GM12878 (cell line): ENCODE data around the gene MATN3. TPM values are rescaled to one million over a fixed set of nuclear protein-coding genes. Genes with fewer than 3 reads are reported as not detected.

Experiments
- ATAC-seq: fragments of 200-7000 bp; cut with Tn5 transposase; 3 replicates; pipeline ENCODE4 v1.9.1; 2020; ENCODE audit warnings: mild to moderate bottlenecking, moderate library complexity
- BruUV-seq: library from RNA; stranded (reverse); fragments of 400-500 nt; replicated peaks from 2 replicates; lab custom pipeline; 2021; lab: Mats Ljungman, UMichigan
- CTCF ChIA-PET: fragments of 300-600 bp; sonication (Branson Sonifier 250); formaldehyde crosslinking; extraction: SDS; loops from one replicate; lab custom pipeline; 2021; ENCODE audit warnings: inconsistent platforms; lab: Yijun Ruan, JAX
- POLR2A ChIA-PET: fragments of 350-600 bp; formaldehyde crosslinking; extraction: SDS; loops from one replicate; lab custom pipeline; 2021; ENCODE audit warnings: inconsistent platforms; lab: Charles Lee
- RAD21 ChIA-PET: fragments of 300-600 bp; sonication (Branson Sonifier 250); formaldehyde crosslinking; loops from one replicate; lab custom pipeline; 2023; ENCODE audit warnings: antibody characterized with exemption; ENCODE audit not compliant: unreplicated experiment; lab: Charles Lee
- SMC1A ChIA-PET: fragments of 300-600 bp; sonication (Branson Sonifier 250); formaldehyde crosslinking; loops from one replicate; lab custom pipeline; 2023; ENCODE audit not compliant: unreplicated experiment, uncharacterized antibody; lab: Charles Lee
- DNase-seq: peaks from one replicate; pipeline ENCODE4 v3.0.0-alpha.2; 2011; ENCODE audit warnings: low read depth, low spot score
- FAIRE-seq: peaks from 3 replicates; lab custom pipeline; 2011; peaks lifted over from hg19 to GRCh38; lab: Jason Lieb, UNC
- H2AFZ ChIP-seq: 2 replicates; pipeline ENCODE4 v1.6.0; 2011; ENCODE audit warnings: low read depth, low read length, control low read depth; ENCODE audit not compliant: control insufficient read depth
- H3K27ac ChIP-seq: 2 replicates; pipeline ENCODE4 v1.5.1; 2011; ENCODE audit warnings: control low read depth; ENCODE audit not compliant: control insufficient read depth, insufficient read depth
- H3K27me3 ChIP-seq, 2 experiments: replicated peaks in 1 of 2; 2 replicates each; pipeline versions ENCODE4 v1.6.0 to v1.6.1; 2011; ENCODE audit warnings: low read length in 1 of 2; ENCODE audit not compliant: control insufficient read depth in 2 of 2, insufficient read depth in 2 of 2
- H3K36me3 ChIP-seq, 2 experiments: 2 replicates each; pipeline ENCODE4 v1.5.1; 2011; ENCODE audit warnings: low read length in 1 of 2; ENCODE audit not compliant: control insufficient read depth in 2 of 2, insufficient read depth in 2 of 2
- H3K4me1 ChIP-seq: 2 replicates; pipeline ENCODE4 v1.6.1; 2011; ENCODE audit warnings: mild to moderate bottlenecking, low read length, moderate library complexity, mixed read lengths; ENCODE audit not compliant: control insufficient read depth, insufficient read depth
- H3K4me2 ChIP-seq: 2 replicates; pipeline ENCODE4 v1.6.0; 2011; ENCODE audit warnings: control low read depth; ENCODE audit not compliant: control insufficient read depth, insufficient read depth
- H3K4me3 ChIP-seq: fragments of 200-600 bp; sonication (generic); 2 replicates; pipeline ENCODE4 v1.5.1; 2016
- H3K79me2 ChIP-seq: 2 replicates; pipeline ENCODE4 v1.6.0; 2011; ENCODE audit warnings: low read length; ENCODE audit not compliant: control insufficient read depth, insufficient read depth
- H3K9ac ChIP-seq: 2 replicates; pipeline ENCODE4 v1.8.0; 2011; ENCODE audit warnings: low read length, control low read depth, mixed read lengths; ENCODE audit not compliant: control insufficient read depth, insufficient read depth
- H3K9me3 ChIP-seq: replicated peaks from 3 replicates; pipeline ENCODE4 v1.5.1; 2011; ENCODE audit warnings: mild to moderate bottlenecking, low read length; ENCODE audit not compliant: control insufficient read depth, insufficient read depth
- H4K20me1 ChIP-seq: 2 replicates; pipeline ENCODE4 v1.6.0; 2011; ENCODE audit not compliant: control insufficient read depth, insufficient read depth
- BHLHE40 ChIP-seq, 2 experiments: fragments of 450-650 bp in 1 of 2; IDR thresholded peaks; 2 replicates each; pipeline ENCODE4 v1.6.1; 2011 to 2017; ENCODE audit warnings: low read depth in 2 of 2, borderline replicate concordance in 1 of 2, improper control_type of control experiment in 1 of 2, low read length in 1 of 2, mild to moderate bottlenecking in 1 of 2
- CHD1 ChIP-seq: IDR thresholded peaks from 2 replicates; pipeline ENCODE4 v1.6.1; 2012; ENCODE audit warnings: low read depth, low read length, improper control_type of control experiment
- EGR1 ChIP-seq, 2 experiments: IDR thresholded peaks; 1 replicate in 1 of 2; 2 replicates in 1 of 2; pipeline ENCODE4 v1.6.1; 2011 to 2012; ENCODE audit warnings: low read depth in 2 of 2, low read length in 2 of 2, borderline replicate concordance in 1 of 2, mild to moderate bottlenecking in 1 of 2, moderate library complexity in 1 of 2
- EZH2 ChIP-seq: IDR thresholded peaks from 2 replicates; pipeline ENCODE4 v1.6.1; 2012; ENCODE audit warnings: low read depth, mild to moderate bottlenecking, control low read depth, inconsistent platforms, low read length, borderline replicate concordance; ENCODE audit not compliant: control insufficient read depth
- FOXK2 ChIP-seq: fragments of 450-650 bp; IDR thresholded peaks from 2 replicates; pipeline ENCODE4 v1.6.1; 2017; ENCODE audit warnings: mild to moderate bottlenecking, moderate library complexity
- LARP7 ChIP-seq: fragments of 450-650 bp; IDR thresholded peaks from 2 replicates; pipeline ENCODE4 v1.6.1; 2017; ENCODE audit warnings: mild to moderate bottlenecking
- MTA2 ChIP-seq: fragments of 450-650 bp; IDR thresholded peaks from 2 replicates; pipeline ENCODE4 v1.6.1; 2016; ENCODE audit warnings: low read depth, mild to moderate bottlenecking, moderate library complexity
- PAX8 ChIP-seq: fragments of 450-650 bp; IDR thresholded peaks from 2 replicates; pipeline ENCODE4 v1.6.1; 2017; ENCODE audit warnings: mild to moderate bottlenecking, moderate library complexity
- POLR2AphosphoS5 ChIP-seq: IDR thresholded peaks from 2 replicates; pipeline ENCODE4 v1.6.1; 2011; ENCODE audit warnings: mild to moderate bottlenecking, low read length, inconsistent platforms
- SMAD1 ChIP-seq: fragments of 450-650 bp; IDR thresholded peaks from 2 replicates; pipeline ENCODE4 v1.6.1; 2018; ENCODE audit warnings: mild to moderate bottlenecking, low read depth; ENCODE audit not compliant: partially characterized antibody
- SMC3 ChIP-seq: IDR thresholded peaks from 2 replicates; pipeline ENCODE4 v1.6.1; 2011; ENCODE audit warnings: low read length, improper control_type of control experiment, borderline replicate concordance
- SP1 ChIP-seq: IDR thresholded peaks from one replicate; pipeline ENCODE4 v1.6.1; 2011; ENCODE audit warnings: low read depth, low read length
- TCF3 ChIP-seq: IDR thresholded peaks from 2 replicates; pipeline ENCODE4 v1.6.1; 2012; ENCODE audit warnings: low read depth, mild to moderate bottlenecking, low read length, borderline replicate concordance; ENCODE audit not compliant: insufficient read depth
- ZNF207 ChIP-seq: fragments of 450-650 bp; IDR thresholded peaks from 2 replicates; pipeline ENCODE4 v1.6.1; 2014; ENCODE audit warnings: antibody characterized with exemption, mild to moderate bottlenecking, borderline replicate concordance
- ZNF622 ChIP-seq: fragments of 450-650 bp; IDR thresholded peaks from 2 replicates; pipeline ENCODE4 v1.6.1; 2017; ENCODE audit warnings: mild to moderate bottlenecking, inconsistent platforms
- WGBS: methylation state at CpG from one replicate; pipeline ENCODE4 v1.1.6; 2016; ENCODE audit warnings: low lambda C conversion rate; ENCODE audit not compliant: insufficient replicate concordance, insufficient coverage; ENCODE audit errors: missing lambda C conversion rate; 5-methylcytosine and 5-hydroxymethylcytosine counted together
- in situ Hi-C: fragments of 300-500 bp; cut with MboI; formaldehyde crosslinking; loops from 9 replicates; pipeline ENCODE4 v1.14.3; 2018; ENCODE audit warnings: mixed read lengths
- intact Hi-C: fragments of 100-400 bp; cut with micrococcal nuclease; formaldehyde crosslinking; loops from one replicate; pipeline ENCODE4 v1.14.2; 2022; ENCODE audit not compliant: unreplicated experiment
- polyA plus RNA-seq, 11 experiments: library from polyadenylated mRNA; depleted of rRNA in 4 of 11; unstranded in 6 of 11; stranded (reverse) in 5 of 11; fragments of >200 nt; fragmentation: Nextera tagmentation in 4 of 11; fragmentation: Illumina TruSeq in 1 of 11; extraction: Ambion mirVana in 4 of 11; extraction: Trizol in 1 of 11; gene quantifications; 1 replicate in 1 of 11; 2 replicates in 10 of 11; pipeline versions ENCODE4 v1.2.1 to v1.2.3, GENCODE V29; 2011 to 2016; ENCODE audit warnings: inconsistent platforms in 2 of 11, missing spikeins in 2 of 11, low read depth in 1 of 11
- total RNA-seq, 4 experiments: library from RNA; depleted of rRNA in 3 of 4; stranded (reverse); fragments of >200 nt in 3 of 4; fragmentation: Illumina TruSeq in 1 of 4; extraction: Trizol in 1 of 4; gene quantifications; 2 replicates each; pipeline versions ENCODE4 v1.2.1 to v1.2.3, GENCODE V29; 2013 to 2021
- TF ChIP-seq, protein P1 (sequence below): IDR thresholded peaks from 2 replicates; pipeline ENCODE4 v1.6.1; 2012; ENCODE audit warnings: mild to moderate bottlenecking, low read depth, low read length
- TF ChIP-seq, protein P2 (sequence below): IDR thresholded peaks from 2 replicates; pipeline ENCODE4 v1.6.1; 2011; ENCODE audit warnings: low read depth, mild to moderate bottlenecking, low read length, moderate library complexity, borderline replicate concordance; ENCODE audit errors: extremely low read depth
- TF ChIP-seq, protein P3 (sequence below): fragments of 450-650 bp; IDR thresholded peaks from 2 replicates; pipeline ENCODE4 v1.6.1; 2016; ENCODE audit warnings: mild to moderate bottlenecking

The MATN3 gene
- total and polyA plus RNA-seq, 10 of the 15 experiments (the other 5 are each of a cell fraction or from before 2014, with no cell fraction given), result 0.09 TPM; not detected in 9

DNA sequence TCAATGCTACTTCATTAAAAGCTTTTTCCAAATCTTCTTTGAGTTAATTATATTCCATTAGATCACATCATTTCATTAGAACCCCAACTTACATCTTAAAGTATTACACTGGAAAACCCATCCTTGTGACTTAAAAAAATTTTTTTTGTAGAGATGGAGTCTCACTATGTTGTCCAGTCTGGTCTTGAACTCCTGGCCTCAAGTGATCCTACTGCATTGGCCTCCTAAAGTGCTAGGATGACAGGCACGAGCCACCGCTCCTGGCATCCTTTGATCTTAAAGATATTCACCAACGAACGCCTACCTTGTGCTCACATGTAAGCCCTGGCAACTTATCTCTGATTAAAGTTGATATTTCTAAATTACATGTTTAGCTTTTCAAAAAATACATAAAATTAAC lies 32.3 kb upstream of the MATN3 start (continued):
- TF ChIP-seq, protein P1, sequence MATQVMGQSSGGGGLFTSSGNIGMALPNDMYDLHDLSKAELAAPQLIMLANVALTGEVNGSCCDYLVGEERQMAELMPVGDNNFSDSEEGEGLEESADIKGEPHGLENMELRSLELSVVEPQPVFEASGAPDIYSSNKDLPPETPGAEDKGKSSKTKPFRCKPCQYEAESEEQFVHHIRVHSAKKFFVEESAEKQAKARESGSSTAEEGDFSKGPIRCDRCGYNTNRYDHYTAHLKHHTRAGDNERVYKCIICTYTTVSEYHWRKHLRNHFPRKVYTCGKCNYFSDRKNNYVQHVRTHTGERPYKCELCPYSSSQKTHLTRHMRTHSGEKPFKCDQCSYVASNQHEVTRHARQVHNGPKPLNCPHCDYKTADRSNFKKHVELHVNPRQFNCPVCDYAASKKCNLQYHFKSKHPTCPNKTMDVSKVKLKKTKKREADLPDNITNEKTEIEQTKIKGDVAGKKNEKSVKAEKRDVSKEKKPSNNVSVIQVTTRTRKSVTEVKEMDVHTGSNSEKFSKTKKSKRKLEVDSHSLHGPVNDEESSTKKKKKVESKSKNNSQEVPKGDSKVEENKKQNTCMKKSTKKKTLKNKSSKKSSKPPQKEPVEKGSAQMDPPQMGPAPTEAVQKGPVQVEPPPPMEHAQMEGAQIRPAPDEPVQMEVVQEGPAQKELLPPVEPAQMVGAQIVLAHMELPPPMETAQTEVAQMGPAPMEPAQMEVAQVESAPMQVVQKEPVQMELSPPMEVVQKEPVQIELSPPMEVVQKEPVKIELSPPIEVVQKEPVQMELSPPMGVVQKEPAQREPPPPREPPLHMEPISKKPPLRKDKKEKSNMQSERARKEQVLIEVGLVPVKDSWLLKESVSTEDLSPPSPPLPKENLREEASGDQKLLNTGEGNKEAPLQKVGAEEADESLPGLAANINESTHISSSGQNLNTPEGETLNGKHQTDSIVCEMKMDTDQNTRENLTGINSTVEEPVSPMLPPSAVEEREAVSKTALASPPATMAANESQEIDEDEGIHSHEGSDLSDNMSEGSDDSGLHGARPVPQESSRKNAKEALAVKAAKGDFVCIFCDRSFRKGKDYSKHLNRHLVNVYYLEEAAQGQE, result no peak
- TF ChIP-seq POLR2AphosphoS5, result no peak
- TF ChIP-seq, protein P2, sequence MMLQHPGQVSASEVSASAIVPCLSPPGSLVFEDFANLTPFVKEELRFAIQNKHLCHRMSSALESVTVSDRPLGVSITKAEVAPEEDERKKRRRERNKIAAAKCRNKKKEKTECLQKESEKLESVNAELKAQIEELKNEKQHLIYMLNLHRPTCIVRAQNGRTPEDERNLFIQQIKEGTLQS, result no peak
- no peak for TF ChIP-seq SMAD1
- TF ChIP-seq MTA2, result no peak
- TF ChIP-seq TCF3, result no peak
- TF ChIP-seq LARP7, result no peak
- TF ChIP-seq SP1, result no peak
- TF ChIP-seq SMC3, result no peak

DNA sequence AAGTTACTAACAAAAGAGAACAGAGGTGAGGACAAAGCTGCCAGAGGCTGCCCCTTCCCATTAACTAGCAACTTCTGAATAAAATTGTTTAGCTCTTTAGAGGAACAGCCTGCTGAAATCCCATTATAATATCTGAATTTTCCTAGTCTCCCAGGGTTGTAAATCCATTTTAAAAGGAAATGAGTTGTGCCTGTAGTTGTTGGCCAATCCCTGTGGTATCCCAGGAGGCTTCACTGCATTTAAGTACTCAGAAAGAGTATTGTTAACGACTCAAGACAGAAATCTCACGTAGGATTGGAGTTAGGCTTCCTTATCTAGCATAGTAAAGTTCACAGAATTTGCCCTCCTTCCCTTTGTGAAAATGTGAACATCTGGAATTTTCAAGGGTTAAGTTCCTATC lies 30.1 kb upstream of the MATN3 start:
- ChIA-PET CTCF (interaction anchor here (0.6 to 4.2 kb wide), 4 partner anchors 15 to 198 kb away, joined by 3 to 31 read pairs (median 3); no protein-coding TSS in a partner anchor), SMC1A (interaction anchor here (1.4 to 1.5 kb wide), 2 partner anchors 13 to 27 kb away, joined by 3 to 5 read pairs; no protein-coding TSS in a partner anchor), RAD21 (interaction anchor here (0.7 kb wide), 1 partner anchor 50 kb away, joined by 3 read pairs; no protein-coding TSS in a partner anchor), POLR2A (interaction anchor here (1.5 kb wide), 1 partner anchor 8 kb away, joined by 5 read pairs; the partner anchor contains the start of gene LAPTM4A)
- Histone ChIP-seq H3K9me3 (no peaks in the 10 kb centered on the region), H3K9ac (no peak overlapping the region), H2AFZ (no peak overlapping the region), H3K27me3 (no peaks in the 10 kb centered on the region), H3K4me2 (no peak overlapping the region), H3K4me3 (no peak overlapping the region), H3K79me2 (peaks cover 26% of the 10 kb centered on the region), H3K36me3 (peaks cover 0 to 23% of the 10 kb centered on the region in 2 experiments; a peak in 2 of 4 replicates), H3K27ac (no peak overlapping the region), H3K4me1 (no peaks in the 10 kb centered on the region), H4K20me1 (no peaks in the 10 kb centered on the region; the same call in 1 of the 2 replicates)
- intact Hi-C loops (no loop called here), in situ Hi-C loops (no loop called here)
- WGBS, result 97% methylated on average over 2 of the region's 2 CpGs
- DNase-seq, result no peak
- no peak for FAIRE-seq
- no TSS peak for BruUV-seq
- no peak for ATAC-seq
- TF ChIP-seq EZH2, result no peak
- TF ChIP-seq, protein P3, sequence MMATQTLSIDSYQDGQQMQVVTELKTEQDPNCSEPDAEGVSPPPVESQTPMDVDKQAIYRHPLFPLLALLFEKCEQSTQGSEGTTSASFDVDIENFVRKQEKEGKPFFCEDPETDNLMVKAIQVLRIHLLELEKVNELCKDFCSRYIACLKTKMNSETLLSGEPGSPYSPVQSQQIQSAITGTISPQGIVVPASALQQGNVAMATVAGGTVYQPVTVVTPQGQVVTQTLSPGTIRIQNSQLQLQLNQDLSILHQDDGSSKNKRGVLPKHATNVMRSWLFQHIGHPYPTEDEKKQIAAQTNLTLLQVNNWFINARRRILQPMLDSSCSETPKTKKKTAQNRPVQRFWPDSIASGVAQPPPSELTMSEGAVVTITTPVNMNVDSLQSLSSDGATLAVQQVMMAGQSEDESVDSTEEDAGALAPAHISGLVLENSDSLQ, result no peak
- TF ChIP-seq BHLHE40 (IDR thresholded peaks at IDR 0.05; ENCODE audit: borderline replicate concordance in 1 of 2, low read depth in 2 of 2, low read length in 1 of 2), result no peak
- no peak for TF ChIP-seq ZNF622
- TF ChIP-seq ZNF207, result no peak
- TF ChIP-seq CHD1, result no peak
- TF ChIP-seq FOXK2, result no peak
- no peak for TF ChIP-seq TCF3
- TF ChIP-seq PAX8, result no peak
- no peak for TF ChIP-seq EGR1 (IDR thresholded peaks at IDR 0.05; ENCODE audit: borderline replicate concordance in 1 of 2, low read depth in 2 of 2, low read length in 2 of 2)
